ENCODE measurements around the gene MRPS25.
"Not testable (repeated sequence)": the region's sequence is repeated elsewhere in the genome, so short reads cannot be mapped to it uniquely, and the experiment has no call there.

Gene MRPS25

DNA sequence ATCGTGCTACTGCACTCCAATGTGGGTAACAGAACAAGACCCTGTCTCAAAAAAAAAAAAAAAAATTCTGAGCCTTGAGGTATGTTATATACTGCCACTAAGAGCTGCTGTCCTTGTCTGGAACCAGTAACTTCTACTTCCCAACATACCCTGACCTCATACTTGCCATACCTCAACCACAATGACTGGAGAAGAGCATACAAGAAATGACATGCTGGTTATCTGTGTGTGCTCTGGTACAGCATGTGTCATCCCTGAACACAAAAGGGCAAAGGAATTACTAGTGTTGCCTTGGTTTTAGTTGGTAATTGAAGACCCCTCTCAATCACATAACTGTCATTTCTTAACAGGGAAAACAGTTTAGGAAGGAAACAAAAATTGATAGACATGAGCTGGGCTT is 54.5 kb downstream of the MRPS25 start:
- no peak overlapping the region for H3K27ac ChIP-seq
- TF ChIP-seq, protein P1, sequence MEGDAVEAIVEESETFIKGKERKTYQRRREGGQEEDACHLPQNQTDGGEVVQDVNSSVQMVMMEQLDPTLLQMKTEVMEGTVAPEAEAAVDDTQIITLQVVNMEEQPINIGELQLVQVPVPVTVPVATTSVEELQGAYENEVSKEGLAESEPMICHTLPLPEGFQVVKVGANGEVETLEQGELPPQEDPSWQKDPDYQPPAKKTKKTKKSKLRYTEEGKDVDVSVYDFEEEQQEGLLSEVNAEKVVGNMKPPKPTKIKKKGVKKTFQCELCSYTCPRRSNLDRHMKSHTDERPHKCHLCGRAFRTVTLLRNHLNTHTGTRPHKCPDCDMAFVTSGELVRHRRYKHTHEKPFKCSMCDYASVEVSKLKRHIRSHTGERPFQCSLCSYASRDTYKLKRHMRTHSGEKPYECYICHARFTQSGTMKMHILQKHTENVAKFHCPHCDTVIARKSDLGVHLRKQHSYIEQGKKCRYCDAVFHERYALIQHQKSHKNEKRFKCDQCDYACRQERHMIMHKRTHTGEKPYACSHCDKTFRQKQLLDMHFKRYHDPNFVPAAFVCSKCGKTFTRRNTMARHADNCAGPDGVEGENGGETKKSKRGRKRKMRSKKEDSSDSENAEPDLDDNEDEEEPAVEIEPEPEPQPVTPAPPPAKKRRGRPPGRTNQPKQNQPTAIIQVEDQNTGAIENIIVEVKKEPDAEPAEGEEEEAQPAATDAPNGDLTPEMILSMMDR (conservative IDR thresholded peaks at IDR 0.05): no peak

DNA sequence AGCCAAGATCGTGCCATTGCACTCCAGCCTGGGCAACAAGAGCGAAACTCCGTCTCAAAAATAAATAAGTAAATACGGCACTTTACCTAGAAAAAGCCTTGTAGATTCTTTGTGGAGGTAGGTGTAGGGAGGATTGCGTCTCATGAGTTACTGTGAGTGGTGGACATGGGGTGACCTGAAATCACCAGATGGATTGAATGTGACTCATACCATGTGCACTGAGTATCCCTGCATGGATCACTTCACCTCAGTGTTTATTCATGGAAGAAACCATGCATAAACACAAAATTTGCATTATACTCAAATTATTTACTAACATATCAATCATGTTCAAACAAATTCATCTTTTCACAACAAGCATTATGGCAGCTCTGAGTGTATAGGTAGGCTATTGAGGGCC is 55.9 kb downstream of the MRPS25 start:
- TF ChIP-seq, protein P1 (conservative IDR thresholded peaks at IDR 0.05): no peak
- H3K27ac ChIP-seq: no peak overlapping the region

- TF ChIP-seq, protein P1 (conservative IDR thresholded peaks at IDR 0.05): no peak
- H3K27ac ChIP-seq: no peak overlapping the region
Observed at GRCh38 chr3:15007681-15008141, 57.4 kb downstream of the MRPS25 start.

- not testable (repeated sequence) for H3K27ac ChIP-seq
Observed at GRCh38 chr3:14999182-14999581, 65.9 kb downstream of the MRPS25 start.
